ENCODE data around the gene RASAL2.

RASAL2 gene

GRCh38 chr1:178323067-178323466, 229.2 kb downstream of the RASAL2 start:
- no peak for DNase-seq (ENCODE audit: low read depth, low spot score)
- no peak for TF ChIP-seq CTCF (IDR thresholded peaks at IDR 0.05; ENCODE audit: insufficient read depth, low read length, missing control alignments)
- ChIA-PET CTCF (interaction anchor here (3.5 kb wide), 1 partner anchor 12 kb away, joined by 29 read pairs; no protein-coding TSS in a partner anchor), POLR2A (no interaction called here)
- H3K4me3 ChIP-seq (ENCODE audit: low read depth, low read length): no peak overlapping the region

- no peak for DNase-seq (ENCODE audit: low read depth, low spot score)
- TF ChIP-seq CTCF (IDR thresholded peaks at IDR 0.05; ENCODE audit: insufficient read depth, low read length, missing control alignments): no peak
- no peak overlapping the region for H3K4me3 ChIP-seq (ENCODE audit: low read depth, low read length)
- ChIA-PET POLR2A (no interaction called here), CTCF (interaction anchor here (1.2 to 2.9 kb wide), 3 partner anchors 20 to 177 kb away, joined by 3 to 18 read pairs (median 8); no protein-coding TSS in a partner anchor)
Observed at GRCh38 chr1:178324003-178324402, 230.1 kb downstream of the RASAL2 start.

GRCh38 chr1:178328728-178329127, 234.8 kb downstream of the RASAL2 start:
- CTCF ChIA-PET: interaction anchor here (0.6 kb wide), 1 partner anchor 29 kb away, joined by 3 read pairs; no protein-coding TSS in a partner anchor
- POLR2A ChIA-PET: no interaction called here
- DNase-seq (ENCODE audit: low read depth, low spot score): no peak
- no peak for TF ChIP-seq CTCF (IDR thresholded peaks at IDR 0.05; ENCODE audit: insufficient read depth, low read length, missing control alignments)
- H3K4me3 ChIP-seq (ENCODE audit: low read depth, low read length): no peak overlapping the region

GRCh38 chr1:178330153-178330552, 236.2 kb downstream of the RASAL2 start:
- ChIA-PET POLR2A (interaction anchor here (0.7 kb wide), 1 partner anchor 176 kb away, joined by 3 read pairs; no protein-coding TSS in a partner anchor), CTCF (no interaction called here)
- DNase-seq (ENCODE audit: low read depth, low spot score): no peak
- H3K4me3 ChIP-seq (ENCODE audit: low read depth, low read length): no peak overlapping the region
- TF ChIP-seq CTCF (IDR thresholded peaks at IDR 0.05; ENCODE audit: insufficient read depth, low read length, missing control alignments): no peak

- no peak for DNase-seq (ENCODE audit: low read depth, low spot score)
- CTCF ChIA-PET: interaction anchor here (1.0 kb wide), 1 partner anchor 31 kb away, joined by 4 read pairs; no protein-coding TSS in a partner anchor
- no peak for TF ChIP-seq CTCF (IDR thresholded peaks at IDR 0.05; ENCODE audit: insufficient read depth, low read length, missing control alignments)
- POLR2A ChIA-PET: no interaction called here
- no peak overlapping the region for H3K4me3 ChIP-seq (ENCODE audit: low read depth, low read length)
Observed at GRCh38 chr1:178330848-178331497, 237.1 kb downstream of the RASAL2 start.

- H3K4me3 ChIP-seq (ENCODE audit: low read depth, low read length): no peak overlapping the region
- no peak for TF ChIP-seq CTCF (IDR thresholded peaks at IDR 0.05; ENCODE audit: insufficient read depth, low read length, missing control alignments)
- DNase-seq (ENCODE audit: low read depth, low spot score): no peak
- ChIA-PET POLR2A (no interaction called here), CTCF (no interaction called here)
Observed at GRCh38 chr1:178335426-178335825, 241.5 kb downstream of the RASAL2 start.
